Endothelial cell (in vitro differentiated cells): ENCODE data around the gene MYO1G. TPM values are rescaled to one million over a fixed set of nuclear protein-coding genes. Genes with fewer than 3 reads are reported as not detected.

ENCODE experiments used
- DNase-seq: peaks from one replicate; pipeline ENCODE4 v3.0.0; 2021; ENCODE audit warnings: low spot score
- H3K27ac Mint-ChIP-seq: one replicate; pipeline ENCODE4 v1.8.0; 2021; ENCODE audit warnings: mixed read lengths, inconsistent platforms; ENCODE audit not compliant: unreplicated experiment
- H3K27me3 Mint-ChIP-seq: one replicate; pipeline ENCODE4 v1.8.0; 2021; ENCODE audit warnings: mild to moderate bottlenecking, moderate library complexity, mixed read lengths, inconsistent platforms; ENCODE audit not compliant: unreplicated experiment
- H3K36me3 Mint-ChIP-seq: one replicate; pipeline ENCODE4 v1.8.0; 2021; ENCODE audit warnings: mild to moderate bottlenecking, low read depth, mixed read lengths, inconsistent platforms; ENCODE audit not compliant: unreplicated experiment
- H3K4me1 Mint-ChIP-seq: one replicate; pipeline ENCODE4 v1.8.0; 2021; ENCODE audit warnings: mild to moderate bottlenecking, mixed read lengths, inconsistent platforms; ENCODE audit not compliant: unreplicated experiment
- H3K4me3 Mint-ChIP-seq: one replicate; pipeline ENCODE4 v1.8.0; 2021; ENCODE audit warnings: mild to moderate bottlenecking, mixed read lengths, inconsistent platforms; ENCODE audit not compliant: unreplicated experiment
- H3K9me3 Mint-ChIP-seq: one replicate; pipeline ENCODE4 v1.8.0; 2021; ENCODE audit warnings: mixed read lengths, inconsistent platforms; ENCODE audit not compliant: unreplicated experiment
- total RNA-seq: library from RNA; stranded (reverse); fragmentation: NEBNext Ultra II Directional; extraction: Animal tissue kit (Norgen Biotek cat#: 25700); gene quantifications from one replicate; pipeline ENCODE4 v1.2.1, GENCODE V29; 2021; ENCODE audit not compliant: unreplicated experiment
- TF ChIP-seq, protein P1 (sequence below): fragments of 200-600 bp; sonication (generic); IDR thresholded peaks from one replicate; pipeline ENCODE4 v1.5.0; 2021; ENCODE audit warnings: antibody characterized with exemption; ENCODE audit not compliant: unreplicated experiment

The MYO1G gene
- total RNA-seq, 1 donor from 2014 or later: 0.13 TPM

DNA sequence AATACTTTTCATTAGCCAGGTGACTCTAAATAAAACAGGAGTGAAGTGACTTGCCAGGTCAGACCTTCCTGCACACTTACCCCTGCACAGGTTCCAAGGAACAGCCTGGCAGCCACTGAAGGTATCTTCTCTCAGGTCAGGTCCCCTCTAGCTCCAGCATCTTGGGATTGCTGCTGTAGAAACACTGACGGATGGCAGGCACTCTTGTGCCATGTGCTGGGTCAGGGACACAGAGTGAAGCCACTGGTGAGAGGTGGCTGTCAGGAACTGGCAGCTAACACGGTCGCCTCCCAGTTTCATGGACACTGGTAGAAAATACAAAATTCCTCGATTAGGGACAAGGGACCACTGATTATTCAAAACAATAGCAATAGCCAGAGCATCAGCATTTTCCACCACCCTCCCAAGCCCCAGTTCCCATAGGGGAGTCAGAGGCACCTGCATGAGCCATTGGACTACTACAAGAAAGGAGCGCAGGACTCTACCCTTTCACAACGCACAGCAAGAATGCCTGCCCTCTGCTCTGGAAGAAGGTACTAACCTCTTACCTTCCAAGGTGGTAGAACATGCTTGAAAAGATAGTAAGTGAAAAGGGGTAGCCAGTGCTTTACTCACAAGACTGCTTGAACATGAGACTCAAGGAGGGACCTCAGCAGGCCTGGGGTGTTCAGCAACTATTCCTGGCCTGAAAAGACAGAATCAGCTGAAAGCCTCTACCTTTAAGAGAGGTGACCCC, 5.1 kb upstream of the MYO1G start:
- Mint-ChIP-seq H3K27ac (no peak overlapping the region), H3K36me3 (peaks cover 16% of the 10 kb centered on the region), H3K4me3 (peak overlapping the region; percentile 3), H3K27me3 (peaks cover 12% of the 10 kb centered on the region), H3K4me1 (peaks cover 32% of the 10 kb centered on the region), H3K9me3 (no peaks in the 10 kb centered on the region)
- TF ChIP-seq, protein P1, sequence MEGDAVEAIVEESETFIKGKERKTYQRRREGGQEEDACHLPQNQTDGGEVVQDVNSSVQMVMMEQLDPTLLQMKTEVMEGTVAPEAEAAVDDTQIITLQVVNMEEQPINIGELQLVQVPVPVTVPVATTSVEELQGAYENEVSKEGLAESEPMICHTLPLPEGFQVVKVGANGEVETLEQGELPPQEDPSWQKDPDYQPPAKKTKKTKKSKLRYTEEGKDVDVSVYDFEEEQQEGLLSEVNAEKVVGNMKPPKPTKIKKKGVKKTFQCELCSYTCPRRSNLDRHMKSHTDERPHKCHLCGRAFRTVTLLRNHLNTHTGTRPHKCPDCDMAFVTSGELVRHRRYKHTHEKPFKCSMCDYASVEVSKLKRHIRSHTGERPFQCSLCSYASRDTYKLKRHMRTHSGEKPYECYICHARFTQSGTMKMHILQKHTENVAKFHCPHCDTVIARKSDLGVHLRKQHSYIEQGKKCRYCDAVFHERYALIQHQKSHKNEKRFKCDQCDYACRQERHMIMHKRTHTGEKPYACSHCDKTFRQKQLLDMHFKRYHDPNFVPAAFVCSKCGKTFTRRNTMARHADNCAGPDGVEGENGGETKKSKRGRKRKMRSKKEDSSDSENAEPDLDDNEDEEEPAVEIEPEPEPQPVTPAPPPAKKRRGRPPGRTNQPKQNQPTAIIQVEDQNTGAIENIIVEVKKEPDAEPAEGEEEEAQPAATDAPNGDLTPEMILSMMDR: no peak
- no peak for DNase-seq

DNA sequence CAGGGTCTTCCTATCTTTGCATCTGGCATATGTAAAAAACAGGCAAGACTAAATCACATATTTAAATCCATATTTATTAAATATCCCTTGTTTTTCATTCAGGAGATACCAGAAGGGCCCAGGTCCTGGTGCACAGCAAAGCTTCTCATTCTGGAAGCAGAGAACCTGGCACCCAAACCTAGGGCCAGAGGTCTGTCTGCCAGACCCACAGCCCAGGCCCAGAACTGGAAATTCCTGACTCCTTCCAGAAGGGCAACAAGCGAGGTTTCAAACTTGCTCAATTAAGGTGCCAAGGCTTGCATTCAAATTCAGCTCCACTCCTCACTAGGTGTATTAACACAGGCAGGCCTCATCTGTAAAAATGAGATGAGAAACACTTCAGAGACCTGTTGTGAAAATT, 4.2 kb upstream of the MYO1G start:
- Mint-ChIP-seq H3K27me3 (peaks cover 10% of the 10 kb centered on the region), H3K36me3 (peaks cover 16% of the 10 kb centered on the region), H3K9me3 (no peaks in the 10 kb centered on the region), H3K4me3 (peak overlapping the region; percentile 62), H3K27ac (no peak overlapping the region), H3K4me1 (peaks cover 30% of the 10 kb centered on the region)
- TF ChIP-seq, protein P1: no peak
- DNase-seq: no peak

DNA sequence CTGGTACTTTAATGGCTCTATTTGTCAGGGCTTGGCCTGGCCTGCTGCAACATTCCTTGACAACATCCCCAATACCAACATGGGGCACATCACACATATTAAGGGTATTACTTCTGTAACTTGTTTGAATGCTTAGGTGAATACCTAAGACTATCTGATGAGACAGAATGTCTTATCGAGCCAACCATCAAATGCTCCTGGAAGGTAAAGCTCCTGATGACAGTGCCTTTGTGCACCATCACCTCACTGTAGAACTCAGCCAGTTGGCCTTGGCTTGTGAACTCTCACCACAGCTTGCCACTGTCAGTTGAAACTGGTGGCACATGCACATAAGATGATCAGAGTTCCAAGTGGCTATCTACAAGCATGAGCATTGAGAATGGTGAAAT, 3.7 kb upstream of the MYO1G start:
- no peak for DNase-seq
- Mint-ChIP-seq H3K36me3 (peaks cover 16% of the 10 kb centered on the region), H3K4me3 (peak overlapping the region; percentile 62), H3K9me3 (no peaks in the 10 kb centered on the region), H3K27me3 (peaks cover 8% of the 10 kb centered on the region), H3K4me1 (peaks cover 25% of the 10 kb centered on the region), H3K27ac (no peak overlapping the region)
- TF ChIP-seq, protein P1: no peak

DNA sequence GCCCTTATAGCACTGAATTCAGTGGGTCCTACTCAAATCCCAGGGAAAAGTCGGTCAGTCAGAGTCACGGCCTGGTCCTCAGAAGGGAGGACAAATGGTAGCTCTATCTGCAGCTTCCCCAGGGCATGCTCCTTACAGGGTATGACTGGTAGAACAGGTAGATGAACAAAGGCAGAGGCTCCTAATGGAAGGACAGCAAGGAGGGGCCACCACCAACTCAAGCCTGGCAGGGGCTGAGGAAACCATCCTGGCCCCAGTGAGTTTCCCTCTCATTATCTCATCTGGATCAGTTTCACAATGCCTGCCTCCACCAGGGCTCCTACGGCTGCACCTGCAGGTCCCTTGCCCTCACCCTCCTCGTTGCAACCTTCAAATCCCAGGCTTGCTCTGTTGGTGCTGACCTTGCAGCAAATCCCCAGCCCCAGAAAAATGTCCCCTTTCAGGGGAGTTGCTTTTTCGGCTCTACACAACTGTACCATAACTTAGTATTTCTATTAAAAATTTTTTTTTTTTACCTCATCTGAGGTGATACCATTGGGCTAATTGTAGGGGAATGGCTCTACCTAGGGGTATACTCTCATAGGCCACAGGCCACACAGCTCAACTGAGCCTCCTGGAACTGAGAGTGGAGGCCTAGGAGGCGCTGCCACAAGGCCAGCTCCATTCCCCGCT, 2.4 kb upstream of the MYO1G start:
- H3K36me3 Mint-ChIP-seq: peaks cover 20% of the 10 kb centered on the region
- peaks cover 8% of the 10 kb centered on the region for H3K27me3 Mint-ChIP-seq
- TF ChIP-seq, protein P1: no peak
- H3K4me1 Mint-ChIP-seq: peaks cover 20% of the 10 kb centered on the region
- DNase-seq: no peak
- H3K27ac Mint-ChIP-seq: no peak overlapping the region
- no peak overlapping the region for H3K4me3 Mint-ChIP-seq
- H3K9me3 Mint-ChIP-seq: no peaks in the 10 kb centered on the region
